ENCODE data around the gene KRTAP10-1.

DNA sequence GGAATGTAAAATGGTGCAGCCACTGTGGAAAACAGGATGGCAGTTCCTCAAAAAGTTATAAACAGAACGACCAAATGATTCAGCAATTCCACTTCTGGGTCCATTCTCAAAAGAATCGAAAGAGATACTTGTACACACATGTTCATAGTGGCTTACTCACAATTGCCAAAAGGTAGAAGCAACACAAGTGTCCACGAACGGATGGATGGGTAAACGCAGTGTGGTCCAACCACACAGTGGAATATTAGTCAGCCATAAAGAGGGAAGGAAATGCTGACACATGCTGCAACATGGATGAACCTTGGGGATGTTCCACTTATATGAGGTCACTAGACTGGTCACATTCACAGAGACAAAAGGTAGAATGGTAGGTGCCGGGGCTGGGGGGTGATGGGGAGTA lies 5.3 kb downstream of the KRTAP10-1 start:
- no peak for TF ChIP-seq EZH2 (IDR thresholded peaks at IDR 0.05)
- no peak for TF ChIP-seq POLR2AphosphoS5 (IDR thresholded peaks at IDR 0.05; ENCODE audit: borderline replicate concordance, low read depth, low read length)
